Activated naive CD4-positive, alpha-beta T cell treated with anti-CD3 and anti-CD28 coated beads, Interleukin-2, amount 50 U/mL, for 24 hours (primary cell): ENCODE data around the gene DCC.

Experiments used
- H3K27ac Mint-ChIP-seq: one replicate; pipeline ENCODE4 v1.8.0; 2021; ENCODE audit warnings: mild to moderate bottlenecking, mixed read lengths
- H3K27me3 Mint-ChIP-seq: one replicate; pipeline ENCODE4 v1.8.0; 2021; ENCODE audit warnings: mixed read lengths
- H3K36me3 Mint-ChIP-seq: one replicate; pipeline ENCODE4 v1.8.0; 2021; ENCODE audit warnings: mixed read lengths
- H3K4me1 Mint-ChIP-seq: one replicate; pipeline ENCODE4 v1.8.0; 2021; ENCODE audit warnings: mixed read lengths
- H3K4me3 Mint-ChIP-seq: one replicate; pipeline ENCODE4 v1.8.0; 2021; ENCODE audit warnings: mild to moderate bottlenecking, mixed read lengths
- H3K9me3 Mint-ChIP-seq: one replicate; pipeline ENCODE4 v1.8.0; 2021; ENCODE audit warnings: mixed read lengths

DCC gene

GRCh38 chr18:52685316-52685715 lies 345.3 kb downstream of the DCC start:
- Mint-ChIP-seq H3K36me3 (no peaks in the 10 kb centered on the region), H3K27ac (no peak overlapping the region), H3K4me1 (no peaks in the 10 kb centered on the region), H3K9me3 (no peaks in the 10 kb centered on the region), H3K4me3 (no peak overlapping the region), H3K27me3 (no peaks in the 10 kb centered on the region)

- Mint-ChIP-seq H3K4me3 (no peak overlapping the region), H3K36me3 (no peaks in the 10 kb centered on the region), H3K27me3 (no peaks in the 10 kb centered on the region), H3K4me1 (no peaks in the 10 kb centered on the region), H3K9me3 (no peaks in the 10 kb centered on the region), H3K27ac (no peak overlapping the region)
These were observed 351.8 kb downstream of the DCC start for GRCh38 chr18:52691841-52692240.

GRCh38 chr18:52694804-52695203 lies 354.8 kb downstream of the DCC start:
- no peaks in the 10 kb centered on the region for H3K4me1 Mint-ChIP-seq
- no peaks in the 10 kb centered on the region for H3K27me3 Mint-ChIP-seq
- no peak overlapping the region for H3K4me3 Mint-ChIP-seq
- H3K36me3 Mint-ChIP-seq = no peaks in the 10 kb centered on the region
- H3K9me3 Mint-ChIP-seq = no peaks in the 10 kb centered on the region
- H3K27ac Mint-ChIP-seq = no peak overlapping the region

GRCh38 chr18:52700116-52700515 lies 360.1 kb downstream of the DCC start:
- no peak overlapping the region for H3K27ac Mint-ChIP-seq
- H3K36me3 Mint-ChIP-seq = no peaks in the 10 kb centered on the region
- H3K9me3 Mint-ChIP-seq = no peaks in the 10 kb centered on the region
- no peak overlapping the region for H3K4me3 Mint-ChIP-seq
- no peaks in the 10 kb centered on the region for H3K27me3 Mint-ChIP-seq
- no peaks in the 10 kb centered on the region for H3K4me1 Mint-ChIP-seq

- Mint-ChIP-seq H3K36me3 (no peaks in the 10 kb centered on the region), H3K9me3 (no peaks in the 10 kb centered on the region), H3K27ac (no peak overlapping the region), H3K4me1 (no peaks in the 10 kb centered on the region), H3K27me3 (no peaks in the 10 kb centered on the region), H3K4me3 (no peak overlapping the region)
These were observed 360.8 kb downstream of the DCC start for GRCh38 chr18:52700816-52701215.

- no peak overlapping the region for H3K27ac Mint-ChIP-seq
- no peak overlapping the region for H3K4me3 Mint-ChIP-seq
- H3K9me3 Mint-ChIP-seq = no peaks in the 10 kb centered on the region
- no peaks in the 10 kb centered on the region for H3K4me1 Mint-ChIP-seq
- H3K36me3 Mint-ChIP-seq = no peaks in the 10 kb centered on the region
- no peaks in the 10 kb centered on the region for H3K27me3 Mint-ChIP-seq
These were observed 361.4 kb downstream of the DCC start for GRCh38 chr18:52701219-52701935.

- Mint-ChIP-seq H3K27me3 (no peaks in the 10 kb centered on the region), H3K4me3 (no peak overlapping the region), H3K9me3 (no peaks in the 10 kb centered on the region), H3K36me3 (no peaks in the 10 kb centered on the region), H3K27ac (no peak overlapping the region), H3K4me1 (no peaks in the 10 kb centered on the region)
These were observed 375.4 kb downstream of the DCC start for GRCh38 chr18:52715421-52715820.

- Mint-ChIP-seq H3K4me1 (no peaks in the 10 kb centered on the region), H3K9me3 (no peaks in the 10 kb centered on the region), H3K4me3 (no peak overlapping the region), H3K27me3 (no peaks in the 10 kb centered on the region), H3K27ac (no peak overlapping the region), H3K36me3 (no peaks in the 10 kb centered on the region)
These were observed 376.0 kb downstream of the DCC start for GRCh38 chr18:52715991-52716390.

GRCh38 chr18:52716973-52717372 lies 377.0 kb downstream of the DCC start:
- Mint-ChIP-seq H3K27me3 (no peaks in the 10 kb centered on the region), H3K4me1 (no peaks in the 10 kb centered on the region), H3K9me3 (no peaks in the 10 kb centered on the region), H3K27ac (no peak overlapping the region), H3K36me3 (no peaks in the 10 kb centered on the region), H3K4me3 (no peak overlapping the region)

- H3K27ac Mint-ChIP-seq = no peak overlapping the region
- H3K4me1 Mint-ChIP-seq = no peaks in the 10 kb centered on the region
- no peaks in the 10 kb centered on the region for H3K27me3 Mint-ChIP-seq
- no peaks in the 10 kb centered on the region for H3K36me3 Mint-ChIP-seq
- H3K9me3 Mint-ChIP-seq = no peaks in the 10 kb centered on the region
- no peak overlapping the region for H3K4me3 Mint-ChIP-seq
These were observed 382.9 kb downstream of the DCC start for GRCh38 chr18:52722904-52723303.

GRCh38 chr18:52723550-52723970 lies 383.6 kb downstream of the DCC start:
- no peak overlapping the region for H3K4me3 Mint-ChIP-seq
- H3K4me1 Mint-ChIP-seq = no peaks in the 10 kb centered on the region
- no peaks in the 10 kb centered on the region for H3K36me3 Mint-ChIP-seq
- H3K9me3 Mint-ChIP-seq = no peaks in the 10 kb centered on the region
- no peak overlapping the region for H3K27ac Mint-ChIP-seq
- H3K27me3 Mint-ChIP-seq = no peaks in the 10 kb centered on the region

- Mint-ChIP-seq H3K9me3 (no peaks in the 10 kb centered on the region), H3K4me1 (no peaks in the 10 kb centered on the region), H3K27me3 (no peaks in the 10 kb centered on the region), H3K36me3 (no peaks in the 10 kb centered on the region), H3K27ac (no peak overlapping the region), H3K4me3 (no peak overlapping the region)
These were observed 391.1 kb downstream of the DCC start for GRCh38 chr18:52730972-52731619.

GRCh38 chr18:52738946-52739345 lies 398.9 kb downstream of the DCC start:
- H3K9me3 Mint-ChIP-seq = no peaks in the 10 kb centered on the region
- no peaks in the 10 kb centered on the region for H3K4me1 Mint-ChIP-seq
- H3K4me3 Mint-ChIP-seq = no peak overlapping the region
- no peaks in the 10 kb centered on the region for H3K36me3 Mint-ChIP-seq
- no peaks in the 10 kb centered on the region for H3K27me3 Mint-ChIP-seq
- no peak overlapping the region for H3K27ac Mint-ChIP-seq

- Mint-ChIP-seq H3K4me1 (no peaks in the 10 kb centered on the region), H3K27ac (no peak overlapping the region), H3K36me3 (no peaks in the 10 kb centered on the region), H3K4me3 (no peak overlapping the region), H3K27me3 (no peaks in the 10 kb centered on the region), H3K9me3 (no peaks in the 10 kb centered on the region)
These were observed 407.0 kb downstream of the DCC start for GRCh38 chr18:52746986-52747385.

- Mint-ChIP-seq H3K4me1 (no peaks in the 10 kb centered on the region), H3K4me3 (no peak overlapping the region), H3K36me3 (no peaks in the 10 kb centered on the region)
These were observed 407.9 kb downstream of the DCC start for GRCh38 chr18:52747869-52748268.

GRCh38 chr18:52748343-52748742 lies 408.3 kb downstream of the DCC start:
- Mint-ChIP-seq H3K4me3 (no peak overlapping the region), H3K27me3 (no peaks in the 10 kb centered on the region), H3K36me3 (no peaks in the 10 kb centered on the region), H3K9me3 (peaks cover 4% of the 10 kb centered on the region), H3K4me1 (no peaks in the 10 kb centered on the region), H3K27ac (no peak overlapping the region)

More at GRCh38 chr18:52747869-52748268, 407.9 kb downstream of the DCC start:
- H3K27ac Mint-ChIP-seq = no peak overlapping the region
- H3K9me3 Mint-ChIP-seq = peaks cover 4% of the 10 kb centered on the region
- no peaks in the 10 kb centered on the region for H3K27me3 Mint-ChIP-seq

- H3K9me3 Mint-ChIP-seq = peaks cover 4% of the 10 kb centered on the region
- no peak overlapping the region for H3K4me3 Mint-ChIP-seq
- H3K27me3 Mint-ChIP-seq = no peaks in the 10 kb centered on the region
- no peaks in the 10 kb centered on the region for H3K36me3 Mint-ChIP-seq
- H3K27ac Mint-ChIP-seq = no peak overlapping the region
- no peaks in the 10 kb centered on the region for H3K4me1 Mint-ChIP-seq
These were observed 409.5 kb downstream of the DCC start for GRCh38 chr18:52749542-52749941.
